Measurements from ENCODE around the gene SMIM36. TPM values are rescaled to one million over a fixed set of nuclear protein-coding genes. Genes with fewer than 3 reads are reported as not detected.
"Not testable (repeated sequence)": the region's sequence is repeated elsewhere in the genome, so short reads cannot be mapped to it uniquely, and the experiment has no call there.

Gene SMIM36
- total and polyA plus RNA-seq, 5 experiments from 2014 or later = 0.05 TPM; not detected in 4

- no peak overlapping the region for H3K27ac Mint-ChIP-seq
- POLR2A ChIA-PET = no interaction called here
- DNase-seq (no peak), ATAC-seq (no peak)
- H3K27me3 Mint-ChIP-seq = peaks cover 8 to 36% (median 11%) of the 10 kb centered on the region in 5 donors
- no peaks in the 10 kb centered on the region for H3K4me1 Mint-ChIP-seq
- no peak overlapping the region for H3K4me3 Mint-ChIP-seq
- H3K36me3 Mint-ChIP-seq = no peaks in the 10 kb centered on the region
- no peaks in the 10 kb centered on the region for H3K9me3 Mint-ChIP-seq
Observed at GRCh38 chr17:55492781-55493341, 18.4 kb downstream of the SMIM36 start.

- ATAC-seq = no peak
- Mint-ChIP-seq H3K9me3 (no peaks in the 10 kb centered on the region), H3K27me3 (peaks cover 8 to 46% (median 14%) of the 10 kb centered on the region in 5 donors), H3K36me3 (no peaks in the 10 kb centered on the region), H3K27ac (no peak overlapping the region), H3K4me1 (no peaks in the 10 kb centered on the region), H3K4me3 (no peak overlapping the region)
- DNase-seq = no peak
- POLR2A ChIA-PET = no interaction called here
Observed at GRCh38 chr17:55490376-55490775, 20.9 kb downstream of the SMIM36 start.

- peaks cover 3 to 34% (median 12%) of the 10 kb centered on the region in 5 donors for H3K27me3 Mint-ChIP-seq
- H3K4me1 Mint-ChIP-seq = no peaks in the 10 kb centered on the region
- no peaks in the 10 kb centered on the region for H3K9me3 Mint-ChIP-seq
- ATAC-seq (no peak), DNase-seq (no peak)
- H3K36me3 Mint-ChIP-seq = no peaks in the 10 kb centered on the region
- no peak overlapping the region for H3K4me3 Mint-ChIP-seq
- H3K27ac Mint-ChIP-seq = no peak overlapping the region
- POLR2A ChIA-PET = no interaction called here
Observed at GRCh38 chr17:55487695-55488432, 23.4 kb downstream of the SMIM36 start.

- H3K4me1 Mint-ChIP-seq = no peaks in the 10 kb centered on the region
- no peaks in the 10 kb centered on the region for H3K36me3 Mint-ChIP-seq
- H3K27ac Mint-ChIP-seq = no peak overlapping the region
- ATAC-seq (no peak), DNase-seq (no peak)
- peaks cover 0 to 12% (median 9%) of the 10 kb centered on the region in 5 donors for H3K27me3 Mint-ChIP-seq
- no peak overlapping the region for H3K4me3 Mint-ChIP-seq
- no peaks in the 10 kb centered on the region for H3K9me3 Mint-ChIP-seq
- POLR2A ChIA-PET = no interaction called here
Observed at GRCh38 chr17:55484575-55484974, 26.7 kb downstream of the SMIM36 start.

GRCh38 chr17:55482591-55483389 lies 28.5 kb downstream of the SMIM36 start:
- Mint-ChIP-seq H3K27ac (no peak overlapping the region), H3K4me1 (no peaks in the 10 kb centered on the region), H3K9me3 (no peaks in the 10 kb centered on the region), H3K27me3 (peaks cover 3 to 9% (median 6%) of the 10 kb centered on the region in 5 donors), H3K36me3 (no peaks in the 10 kb centered on the region), H3K4me3 (no peak overlapping the region)
- POLR2A ChIA-PET = no interaction called here
- ATAC-seq (no peak), DNase-seq (no peak)

- no peak for ATAC-seq
- no peaks in the 10 kb centered on the region for H3K9me3 Mint-ChIP-seq
- H3K27me3 Mint-ChIP-seq = peaks cover 0 to 6% (median 3%) of the 10 kb centered on the region in 5 donors
- no peaks in the 10 kb centered on the region for H3K4me1 Mint-ChIP-seq
- no peaks in the 10 kb centered on the region for H3K36me3 Mint-ChIP-seq
- POLR2A ChIA-PET = no interaction called here
- H3K4me3 Mint-ChIP-seq = no peak overlapping the region
- DNase-seq = no peak
- no peak overlapping the region for H3K27ac Mint-ChIP-seq
Observed at GRCh38 chr17:55480631-55481315, 30.5 kb downstream of the SMIM36 start.

GRCh38 chr17:55479903-55480302 lies 31.3 kb downstream of the SMIM36 start:
- Mint-ChIP-seq H3K4me1 (no peaks in the 10 kb centered on the region), H3K27ac (no peak overlapping the region), H3K4me3 (no peak overlapping the region), H3K27me3 (peaks cover 0 to 6% (median 3%) of the 10 kb centered on the region in 5 donors), H3K9me3 (no peaks in the 10 kb centered on the region), H3K36me3 (no peaks in the 10 kb centered on the region)
- ATAC-seq (no peak), DNase-seq (no peak)
- POLR2A ChIA-PET = no interaction called here

GRCh38 chr17:55478971-55479370 lies 32.3 kb downstream of the SMIM36 start:
- DNase-seq (no peak), ATAC-seq (no peak)
- H3K4me1 Mint-ChIP-seq = no peaks in the 10 kb centered on the region
- POLR2A ChIA-PET = no interaction called here
- H3K36me3 Mint-ChIP-seq = no peaks in the 10 kb centered on the region
- peaks cover 0 to 6% (median 3%) of the 10 kb centered on the region in 5 donors for H3K27me3 Mint-ChIP-seq
- no peak overlapping the region for H3K4me3 Mint-ChIP-seq
- no peak overlapping the region for H3K27ac Mint-ChIP-seq
- no peaks in the 10 kb centered on the region for H3K9me3 Mint-ChIP-seq

- no peak overlapping the region for H3K4me3 Mint-ChIP-seq
- ATAC-seq = no peak
- no peaks in the 10 kb centered on the region for H3K36me3 Mint-ChIP-seq
- H3K4me1 Mint-ChIP-seq = peaks cover 0 to 8% (median 6%) of the 10 kb centered on the region in 4 donors
- peaks cover 0 to 10% (median 1%) of the 10 kb centered on the region in 5 donors for H3K27me3 Mint-ChIP-seq
- POLR2A ChIA-PET = no interaction called here
- no peak for DNase-seq
- H3K27ac Mint-ChIP-seq = no peak overlapping the region
- H3K9me3 Mint-ChIP-seq = no peaks in the 10 kb centered on the region
Observed at GRCh38 chr17:55466671-55467070, 44.6 kb downstream of the SMIM36 start.

- H3K9me3 Mint-ChIP-seq, ATAC-seq, H3K36me3 Mint-ChIP-seq, DNase-seq, H3K27me3 Mint-ChIP-seq, H3K4me3 Mint-ChIP-seq, H3K4me1 Mint-ChIP-seq, H3K27ac Mint-ChIP-seq, POLR2A ChIA-PET: not testable (repeated sequence)
Observed at GRCh38 chr17:55465771-55466170, 45.5 kb downstream of the SMIM36 start.

- Mint-ChIP-seq H3K36me3 (no peaks in the 10 kb centered on the region), H3K9me3 (no peaks in the 10 kb centered on the region), H3K4me3 (no peak overlapping the region), H3K4me1 (peaks cover 0 to 13% (median 4%) of the 10 kb centered on the region in 4 donors), H3K27ac (no peak overlapping the region), H3K27me3 (peaks cover 0 to 7% (median under 1%) of the 10 kb centered on the region in 5 donors)
- POLR2A ChIA-PET = no interaction called here
- ATAC-seq (no peak), DNase-seq (no peak)
Observed at GRCh38 chr17:55463600-55463999, 47.7 kb downstream of the SMIM36 start.

GRCh38 chr17:55462711-55463110 lies 48.5 kb downstream of the SMIM36 start:
- peaks cover 0 to 5% (median 0%) of the 10 kb centered on the region in 5 donors for H3K27me3 Mint-ChIP-seq
- DNase-seq (no peak), ATAC-seq (no peak)
- H3K27ac Mint-ChIP-seq = no peak overlapping the region
- no peaks in the 10 kb centered on the region for H3K36me3 Mint-ChIP-seq
- H3K4me3 Mint-ChIP-seq = no peak overlapping the region
- H3K9me3 Mint-ChIP-seq = no peaks in the 10 kb centered on the region
- peaks cover 3 to 13% (median 5%) of the 10 kb centered on the region in 4 donors for H3K4me1 Mint-ChIP-seq
- POLR2A ChIA-PET = no interaction called here

GRCh38 chr17:55462234-55462633 lies 49.0 kb downstream of the SMIM36 start:
- H3K4me1 Mint-ChIP-seq = peaks cover 3 to 13% (median 5%) of the 10 kb centered on the region in 4 donors

More at GRCh38 chr17:55462234-55462633, 49.0 kb downstream of the SMIM36 start:
- H3K9me3 Mint-ChIP-seq = no peaks in the 10 kb centered on the region
- no peak for DNase-seq
- POLR2A ChIA-PET = no interaction called here
- peaks cover 0 to 5% (median 0%) of the 10 kb centered on the region in 5 donors for H3K27me3 Mint-ChIP-seq
- H3K27ac Mint-ChIP-seq = no peak overlapping the region
- no peaks in the 10 kb centered on the region for H3K36me3 Mint-ChIP-seq
- no peak overlapping the region for H3K4me3 Mint-ChIP-seq
- no peak for ATAC-seq

Data from naive thymus-derived CD8-positive, alpha-beta T cell (primary cell).